NOMO-1 (cell line): ENCODE measurements around the gene C6orf52.
"Not testable (repeated sequence)": the region's sequence is repeated elsewhere in the genome, so short reads cannot be mapped to it uniquely, and the experiment has no call there.

Experiments
- DNase-seq, 2 experiments: peaks; one replicate each; lab custom pipeline; 2025; ENCODE audit not compliant: unreplicated experiment in 2 of 2; lab: John Stamatoyannopoulos, UW

The C6orf52 gene

DNA sequence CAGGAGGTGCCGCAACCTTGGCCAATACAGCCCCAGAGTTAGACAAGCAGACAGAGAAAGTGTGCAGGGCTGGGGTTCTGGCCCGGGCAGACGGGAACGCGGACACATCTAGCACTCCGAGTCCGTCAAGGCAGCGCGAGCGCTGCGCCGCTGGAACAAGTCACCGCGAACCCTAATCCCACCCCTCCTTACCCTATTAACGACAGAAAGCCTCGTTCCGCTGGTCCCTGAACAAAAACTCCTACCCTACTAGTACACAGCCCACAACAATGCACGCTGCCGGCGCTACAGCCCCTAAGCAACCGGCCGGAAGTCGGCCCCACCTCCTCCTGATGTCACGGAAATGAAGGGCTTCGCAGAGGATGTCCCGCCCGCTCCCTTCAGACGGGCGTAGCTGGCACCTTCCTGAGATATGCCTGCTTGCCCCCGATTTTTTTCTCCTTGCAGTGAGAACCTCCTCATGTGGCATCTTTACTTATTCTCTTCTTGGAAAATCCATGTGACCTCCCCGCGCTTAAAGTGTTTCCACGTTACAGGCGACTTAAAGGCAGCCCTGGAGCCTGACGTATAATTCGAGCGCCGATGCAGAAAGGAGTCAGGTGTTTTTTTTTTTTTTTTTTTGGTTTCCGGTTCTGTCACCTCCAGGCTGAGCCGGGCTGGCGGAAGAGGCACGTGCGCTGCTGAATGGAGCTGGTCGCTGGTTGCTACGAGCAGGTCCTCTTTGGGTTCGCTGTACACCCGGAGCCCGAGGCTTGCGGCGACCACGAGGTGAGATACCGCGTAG is at the start of gene C6orf52, which contains the start of gene PAK1IP1:
Gene C6orf52 (minus strand): TSS at position 315 of the 784 bp plus-strand sequence. CDS start 7,066 bp downstream, outside the sequence.
Gene PAK1IP1 (plus strand): TSS at position 671 of the 784 bp plus-strand sequence. CDS start 14 bp downstream, at position 685.
- peak; percentile 93 to 94 for DNase-seq

DNA sequence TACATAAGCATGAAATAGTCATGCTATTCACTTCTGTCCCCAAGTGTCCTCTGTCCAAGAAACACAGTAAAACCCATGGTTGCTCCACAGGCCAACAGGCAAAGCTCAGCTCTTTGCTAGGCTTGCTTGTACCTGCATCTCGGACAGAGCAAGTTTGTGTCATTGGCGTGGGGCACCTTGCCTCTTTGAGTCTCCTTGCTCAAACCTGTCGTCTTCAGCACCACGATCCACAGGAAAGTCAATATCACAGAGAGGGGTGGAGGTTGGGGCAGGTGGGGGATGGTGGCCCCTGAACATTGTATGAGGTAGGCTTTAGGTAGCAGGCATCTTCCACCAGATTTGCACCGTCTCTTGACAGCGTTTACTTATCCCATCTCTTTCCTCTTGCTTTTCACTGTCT is 49.1 kb upstream of the C6orf52 start:
- DNase-seq = no peak

DNA sequence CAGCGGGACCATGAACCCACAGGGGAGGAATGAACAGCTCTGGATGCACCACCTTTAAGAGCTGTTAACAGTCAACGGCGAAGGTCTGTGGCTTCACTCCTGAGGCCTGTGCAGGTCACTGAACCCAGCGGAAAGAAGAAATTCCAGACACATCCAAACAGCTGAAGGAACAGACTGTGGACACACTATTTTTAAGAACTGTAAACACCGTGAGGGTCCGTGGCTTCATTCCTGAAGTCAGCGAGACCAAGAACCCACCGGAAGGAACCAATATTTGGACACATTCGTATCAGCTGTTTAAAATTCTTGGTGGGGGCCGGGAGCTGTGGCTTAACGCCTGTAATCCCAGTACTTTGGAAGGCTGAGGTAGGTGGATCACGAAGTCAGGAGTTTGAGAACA is 47.8 kb upstream of the C6orf52 start:
- no peak for DNase-seq

DNA sequence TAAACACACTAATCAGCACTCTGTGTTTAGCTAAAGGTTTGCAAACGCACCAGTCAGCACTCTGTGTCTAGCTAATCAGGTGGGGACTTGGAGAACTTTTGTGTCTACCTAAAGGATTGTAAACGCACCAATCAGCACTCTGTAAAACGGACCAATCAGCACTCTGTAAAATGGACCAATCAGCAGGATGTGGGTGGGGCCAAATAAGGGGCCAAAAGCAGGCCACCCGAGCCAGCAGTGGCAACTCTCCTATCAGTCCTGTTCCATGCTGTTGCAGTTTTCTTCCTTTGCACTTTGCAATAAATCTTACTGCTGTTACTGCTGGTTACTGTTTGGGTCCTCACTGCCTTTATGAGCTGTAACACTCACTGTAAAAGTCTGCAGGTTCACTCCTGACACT is 47.2 kb upstream of the C6orf52 start:
- DNase-seq = not testable (repeated sequence)

DNA sequence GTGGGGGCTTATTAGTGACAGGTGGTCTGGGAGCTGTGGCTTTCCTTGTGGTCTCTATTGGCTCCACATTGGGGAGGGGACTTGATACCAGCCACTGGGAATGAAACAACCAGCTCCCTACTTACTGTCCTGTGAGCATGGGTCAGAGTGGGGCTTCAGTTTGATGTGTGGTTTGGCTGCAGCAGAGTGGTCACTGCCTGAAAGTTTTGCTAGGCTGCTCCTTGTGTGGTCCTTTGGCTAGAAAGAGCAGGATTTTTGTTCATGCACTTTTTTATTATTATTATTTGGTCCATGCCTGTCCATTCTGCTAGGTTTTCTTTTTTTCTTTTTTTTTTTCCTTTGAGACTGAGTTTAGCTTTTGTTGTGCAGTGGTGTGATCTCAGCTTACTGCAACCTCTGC is 45.6 kb upstream of the C6orf52 start:
- no peak for DNase-seq

DNA sequence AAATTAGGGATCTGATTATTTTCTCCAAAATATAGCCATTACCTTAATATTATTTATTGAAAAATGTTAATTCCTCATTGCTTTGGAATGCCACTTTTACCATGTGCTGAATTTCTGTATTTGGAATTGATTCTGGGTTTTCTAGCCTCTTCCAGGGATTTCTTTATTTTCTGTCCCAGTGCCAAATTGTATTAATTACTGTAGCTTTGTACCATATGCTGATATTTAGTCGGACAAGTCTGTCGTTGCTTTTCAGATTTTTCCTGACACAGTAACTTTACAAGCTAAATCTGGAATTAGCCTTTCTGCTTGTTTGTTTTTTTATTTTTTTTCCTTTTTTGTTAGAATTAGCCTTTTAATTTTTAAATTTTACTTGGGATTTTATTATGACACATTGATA is 42.3 kb upstream of the C6orf52 start:
- no peak for DNase-seq

DNA sequence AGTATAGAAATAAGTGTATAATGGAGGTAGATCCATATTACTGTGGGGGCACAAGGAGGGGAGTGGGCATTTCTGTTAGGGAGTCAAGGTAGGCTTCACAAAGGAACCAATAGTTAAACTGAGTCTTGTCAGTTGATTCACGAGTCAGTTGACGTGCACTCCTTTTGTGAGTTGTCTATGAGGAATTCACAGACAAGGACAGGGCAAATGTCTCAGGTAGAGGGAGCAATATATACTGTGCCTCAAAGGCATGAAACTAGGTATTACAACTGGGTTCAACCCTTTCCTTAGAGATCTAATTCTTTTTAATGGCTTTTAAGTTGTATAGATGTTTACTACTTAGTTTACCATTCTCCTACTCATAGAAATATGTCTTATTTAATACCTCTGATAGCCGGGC is 39.4 kb upstream of the C6orf52 start:
- DNase-seq = no peak

DNA sequence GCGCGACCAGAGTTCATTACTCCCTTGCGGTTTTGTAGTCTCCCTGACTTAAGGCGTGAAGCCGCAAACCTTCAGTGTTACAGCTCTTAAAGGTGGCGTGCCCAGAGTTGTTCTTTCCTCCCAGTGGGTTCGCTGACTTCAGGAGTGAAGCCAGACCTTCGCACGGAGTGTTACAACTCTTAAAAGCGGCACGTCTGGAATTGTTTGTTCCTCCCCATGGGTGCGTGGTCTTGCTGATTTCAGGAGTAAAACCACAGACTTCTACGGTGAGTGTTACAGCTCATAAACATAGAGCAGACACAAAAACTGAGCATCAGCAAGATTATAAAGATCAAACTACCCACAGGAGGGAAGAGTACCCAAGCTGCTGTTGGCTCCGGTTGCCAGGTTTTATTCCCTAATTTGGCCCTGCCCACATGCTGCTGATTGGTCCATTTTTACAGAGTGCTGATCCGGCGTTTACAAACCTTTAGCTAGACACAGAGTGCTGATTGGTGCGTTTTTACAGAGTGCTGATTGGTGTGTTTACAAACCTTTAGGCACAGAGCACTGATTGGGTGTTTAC is 38.8 kb upstream of the C6orf52 start:
- DNase-seq = no peak

DNA sequence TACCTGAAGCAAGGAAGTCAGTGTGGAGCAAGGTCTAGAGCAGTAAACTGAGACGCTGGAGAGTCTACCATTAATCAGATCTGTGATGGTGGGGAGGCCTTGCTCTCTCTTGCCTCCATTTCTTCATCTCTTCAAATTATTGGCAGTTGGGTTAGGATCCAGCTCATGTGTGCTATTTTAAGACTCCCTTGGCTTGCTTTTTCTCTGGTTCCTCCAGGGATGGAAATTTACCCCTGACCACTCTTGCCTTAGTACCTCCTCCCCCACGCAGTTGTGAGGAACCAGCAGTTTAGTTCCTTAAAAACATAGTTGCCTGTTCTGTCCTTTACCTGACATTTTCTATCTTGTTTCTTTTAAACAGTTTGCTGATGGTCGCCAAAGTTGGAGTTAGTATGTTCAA is 35.8 kb upstream of the C6orf52 start:
- peak; percentile 23 to 43 for DNase-seq

DNA sequence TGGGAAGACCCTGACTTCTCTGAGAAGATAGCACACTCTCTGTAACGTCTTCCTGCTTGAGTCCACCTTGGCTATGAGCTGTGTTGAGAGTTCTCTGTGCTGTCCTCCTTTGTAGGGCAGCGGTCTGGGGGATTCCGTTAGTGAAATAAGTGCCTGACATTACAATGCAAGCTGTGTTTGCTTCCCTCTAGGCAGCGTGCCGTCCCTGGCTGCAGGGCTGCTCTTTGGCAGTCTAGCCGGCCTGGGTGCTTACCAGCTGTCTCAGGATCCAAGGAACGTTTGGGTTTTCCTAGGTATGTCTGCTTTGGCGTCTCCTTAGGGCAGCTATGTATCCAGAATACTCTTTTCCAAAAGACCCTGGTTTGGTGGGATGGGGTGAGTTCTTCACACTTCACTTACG is 31.3 kb upstream of the C6orf52 start:
- DNase-seq = no peak

DNA sequence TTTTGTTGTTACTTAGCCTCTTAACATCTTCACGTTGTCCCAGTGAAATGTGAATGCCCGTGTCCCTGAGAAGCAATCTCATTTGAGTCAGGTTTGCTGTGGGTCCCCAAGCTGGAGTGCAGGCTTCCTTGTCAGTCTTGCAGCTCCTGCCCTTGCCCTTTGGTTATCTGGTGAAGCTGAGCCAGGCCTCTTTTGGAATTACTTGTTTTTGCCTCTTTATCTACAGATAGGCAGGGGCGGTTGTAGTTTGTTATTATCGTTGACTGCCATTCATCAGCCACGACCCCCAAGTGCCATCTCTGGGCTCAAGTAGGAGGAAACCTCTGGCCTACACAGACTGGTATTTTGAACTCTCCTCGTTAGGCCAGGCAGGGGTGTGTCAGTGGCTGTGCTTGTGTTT is 30.6 kb upstream of the C6orf52 start:
- no peak for DNase-seq

DNA sequence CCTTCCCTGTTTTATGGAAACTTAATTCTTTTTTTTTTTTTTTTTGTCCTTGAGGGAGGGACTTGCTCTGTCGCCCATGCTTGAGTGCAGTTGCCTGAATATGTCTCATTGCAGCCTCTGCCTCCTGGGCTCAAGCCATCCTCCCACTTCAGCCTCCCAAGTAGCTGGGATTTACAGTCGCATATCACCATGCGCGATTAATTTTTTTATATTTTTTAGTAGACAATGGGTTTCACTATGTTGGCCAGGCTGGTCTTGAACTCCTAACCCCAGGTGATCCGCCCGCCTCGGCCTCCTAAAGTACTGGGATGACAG is 29.1 kb upstream of the C6orf52 start:
- no peak for DNase-seq

DNA sequence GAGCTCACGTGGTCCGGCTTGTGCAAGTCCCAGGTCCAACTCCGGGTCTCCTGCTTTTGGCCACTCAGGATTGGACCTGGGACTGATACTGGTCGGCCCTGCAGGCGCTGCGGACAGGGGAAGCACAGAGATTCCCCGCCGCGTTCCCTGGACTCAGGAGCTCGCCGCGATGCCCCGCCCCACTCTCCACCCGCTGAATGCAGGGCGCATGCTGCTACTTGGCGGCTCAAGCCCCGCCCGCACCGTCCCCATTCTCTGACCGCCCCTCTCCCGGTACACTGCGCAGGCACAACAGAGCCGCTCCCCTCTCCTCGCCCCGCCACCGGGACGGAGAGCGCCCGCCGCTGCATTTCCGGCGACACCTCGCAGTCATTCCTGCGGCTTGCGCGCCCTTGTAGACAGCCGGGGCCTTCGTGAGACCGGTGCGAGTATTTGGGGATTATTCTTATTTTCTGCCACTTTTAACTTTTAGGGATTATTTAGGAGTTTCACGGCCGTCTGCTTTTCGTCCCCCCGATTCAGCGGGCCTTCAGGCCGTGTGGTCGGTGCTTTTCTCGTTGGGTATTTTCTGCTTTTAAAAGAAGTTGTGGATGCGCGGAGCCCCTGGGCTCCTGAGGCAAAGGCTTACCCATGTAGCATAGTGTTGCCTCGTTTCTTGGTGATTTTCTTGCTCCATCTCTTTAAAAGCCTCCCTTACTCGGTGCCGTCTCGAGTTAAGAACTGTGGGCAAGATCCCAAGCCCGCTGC is 28.6 kb upstream of the C6orf52 start, which contains the start of gene TMEM14C:
Gene TMEM14C (plus strand): TSS at position 251 of the 747 bp plus-strand sequence. CDS start 1,544 bp downstream, outside the sequence.
- DNase-seq = peak; percentile 93 to 94

DNA sequence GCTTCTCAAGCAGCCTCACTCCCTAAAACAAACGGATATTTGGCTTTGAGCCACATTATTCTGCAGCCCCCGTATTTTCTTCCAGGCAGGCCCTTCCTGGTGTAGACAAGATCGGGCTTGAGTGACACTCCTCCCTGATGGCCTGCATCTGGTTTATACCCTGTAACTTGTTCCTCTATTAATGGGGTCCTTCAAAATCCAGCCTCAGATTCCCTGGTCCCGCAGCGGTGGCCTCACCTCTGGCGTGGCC is 28.1 kb upstream of the C6orf52 start:
- no peak for DNase-seq

DNA sequence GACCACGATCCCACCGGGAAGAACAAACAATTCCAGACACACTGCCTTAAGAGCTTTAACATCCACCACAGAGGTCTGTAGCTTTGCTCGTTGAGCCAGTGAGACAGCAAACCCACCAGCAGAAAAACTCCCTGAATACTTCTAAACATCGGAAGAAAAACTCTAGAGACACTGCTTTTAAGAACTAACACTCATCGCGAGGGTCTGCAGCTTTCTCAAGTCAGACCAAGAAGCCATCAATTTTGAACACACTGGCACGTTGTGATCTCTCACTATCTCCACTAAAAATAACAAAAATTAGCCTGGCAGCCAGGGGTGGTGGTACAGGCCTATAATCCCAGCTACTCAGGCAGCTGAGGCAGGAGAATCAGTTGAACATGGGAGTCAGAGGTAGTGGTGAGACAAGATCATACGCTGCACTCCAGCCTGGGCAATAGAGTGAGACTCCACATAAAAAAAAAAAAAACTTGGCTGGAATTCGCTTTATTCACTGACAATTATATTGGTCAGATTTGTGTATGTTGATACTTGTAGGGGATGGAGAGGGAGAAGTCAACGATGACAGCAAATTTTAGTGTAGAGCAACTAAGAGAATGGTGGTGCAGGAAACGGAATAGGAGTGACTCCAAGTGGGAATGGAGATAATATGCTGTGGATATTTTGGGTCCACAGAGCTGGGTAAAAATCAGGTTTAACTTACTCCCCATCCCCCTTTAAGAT is 27.6 kb upstream of the C6orf52 start:
- no peak for DNase-seq

DNA sequence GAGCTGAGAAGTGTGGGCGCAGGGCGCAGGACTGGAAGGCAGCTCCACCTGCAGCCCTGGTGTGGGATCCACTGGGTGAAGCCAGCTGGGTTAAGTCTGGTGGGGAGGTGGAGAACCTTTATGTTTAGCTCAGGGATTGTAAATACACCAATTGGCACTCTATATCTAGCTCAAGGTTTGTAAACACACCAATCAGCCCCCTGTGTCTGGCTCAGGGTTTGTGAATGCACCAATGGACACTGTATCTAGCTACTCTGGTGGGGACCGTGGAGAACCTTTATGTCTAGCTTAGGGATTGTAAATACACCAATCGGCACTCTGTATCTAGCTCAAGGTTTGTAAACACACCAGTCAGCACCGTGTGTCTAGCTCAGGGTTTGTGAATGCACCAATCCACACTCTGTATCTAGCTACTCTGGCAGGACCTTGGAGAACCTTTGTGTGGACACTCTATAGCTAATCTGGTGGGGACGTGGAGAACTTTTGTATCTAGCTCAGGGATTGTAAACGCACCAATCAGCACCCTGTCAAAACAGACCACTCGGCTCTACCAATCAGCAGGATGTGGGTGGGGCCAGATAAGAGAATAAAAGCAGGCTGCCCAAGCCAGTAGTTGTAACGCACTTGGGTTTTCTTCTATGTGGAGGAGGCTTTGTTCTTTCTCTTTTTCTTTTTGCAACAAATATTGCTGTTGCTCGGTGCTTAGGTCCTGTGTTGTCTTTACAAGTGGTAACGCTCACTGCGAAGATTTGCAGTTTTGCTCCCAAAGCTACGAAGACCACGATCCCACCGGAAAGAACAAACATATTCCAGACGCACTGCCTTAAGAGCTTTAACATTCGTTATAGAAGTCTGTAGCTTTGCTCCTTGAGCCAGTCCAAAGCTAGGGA is 26.8 kb upstream of the C6orf52 start:
- not testable (repeated sequence) for DNase-seq

DNA sequence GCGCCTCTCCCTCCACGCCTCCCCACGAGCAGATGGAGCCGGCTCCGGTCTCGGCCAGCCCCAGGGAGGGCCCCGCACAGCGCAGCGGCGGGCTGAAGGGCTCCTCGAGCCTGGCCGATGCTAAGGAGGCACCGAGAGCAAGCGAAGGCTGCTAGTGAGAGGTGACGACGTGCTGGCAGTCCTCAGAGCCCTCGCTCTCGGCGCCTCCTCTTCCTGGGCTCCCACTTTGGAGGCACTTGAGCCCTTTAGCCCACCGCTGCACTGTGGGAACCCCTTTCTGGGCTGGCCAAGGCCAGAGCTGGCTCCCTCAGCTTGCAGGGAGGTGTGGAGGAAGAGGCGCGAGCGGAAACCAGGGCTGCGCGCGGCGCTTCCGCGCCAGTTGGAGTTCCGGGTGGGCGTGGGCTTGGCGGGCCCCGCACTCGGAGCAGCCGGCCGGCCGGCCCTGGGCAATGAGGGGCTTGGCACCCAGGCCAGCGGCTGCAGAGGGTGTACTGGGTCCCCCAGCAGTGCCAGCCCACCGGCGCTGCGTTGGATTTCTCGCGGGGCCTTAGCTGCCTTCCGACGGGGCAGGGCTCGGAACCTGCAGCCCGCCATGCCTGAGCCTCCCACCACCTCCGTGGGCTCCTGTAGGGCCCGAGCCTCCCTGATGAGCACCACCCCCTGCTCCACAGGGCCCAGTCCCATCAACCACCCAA is 26.0 kb upstream of the C6orf52 start:
- DNase-seq = no peak

DNA sequence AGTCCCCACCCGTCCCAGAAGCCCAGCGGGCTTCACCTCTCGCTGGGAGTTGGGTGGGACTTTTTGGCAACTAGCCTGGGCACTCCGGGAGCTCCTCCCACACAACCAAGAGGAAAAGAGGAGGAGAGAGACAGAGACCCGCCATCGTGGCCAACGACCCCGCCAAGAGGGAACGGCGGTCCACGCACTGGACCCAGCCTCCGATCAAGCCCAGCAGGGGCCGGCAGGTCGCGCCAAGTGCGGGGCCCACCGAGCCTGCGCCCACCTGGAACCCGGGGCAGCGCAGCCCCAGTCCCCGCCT is 25.5 kb upstream of the C6orf52 start:
- no peak for DNase-seq

DNA sequence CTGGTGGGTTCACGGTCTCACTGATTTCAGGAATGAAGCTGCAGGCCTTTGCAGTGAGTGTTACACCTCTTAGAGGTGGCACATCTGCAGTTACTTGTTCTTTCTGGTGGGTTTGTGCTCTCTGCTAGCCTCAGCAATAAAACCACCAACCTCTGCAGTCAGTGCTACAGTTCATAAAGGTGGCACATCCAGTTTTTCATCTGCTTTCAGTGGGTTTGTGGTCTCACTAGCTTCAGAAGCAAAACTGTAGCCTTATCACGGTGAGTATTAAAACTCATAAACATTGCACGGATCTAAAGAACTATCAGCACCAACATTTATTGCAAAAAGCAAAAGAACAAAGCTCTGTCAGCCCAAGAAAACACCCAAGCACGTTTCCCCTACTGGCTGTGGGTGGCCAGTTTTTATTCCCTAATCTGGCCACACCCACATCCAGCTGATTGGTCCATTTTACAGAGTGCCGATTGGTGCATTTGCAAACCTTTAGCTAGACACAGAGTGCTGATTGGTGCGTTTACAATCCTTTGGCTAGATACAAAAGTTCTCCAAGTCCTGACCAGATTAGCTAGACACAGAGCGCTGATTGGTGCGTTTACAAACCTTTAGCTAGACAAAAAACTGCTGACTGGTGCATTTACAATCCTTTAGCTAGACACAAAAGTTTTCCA is 25.0 kb upstream of the C6orf52 start:
- no peak for DNase-seq
